GM12878 (cell line): Measurements from ENCODE around the gene NEO1. TPM values are rescaled to one million over a fixed set of nuclear protein-coding genes. Genes with fewer than 3 reads are reported as not detected.
A peak's percentile ranks its signal among the peaks of the same experiment; 100 is the strongest.

Source experiments
- ATAC-seq: fragments of 200-7000 bp; cut with Tn5 transposase; 3 replicates; pipeline ENCODE4 v1.9.1; 2020; ENCODE audit warnings: mild to moderate bottlenecking, moderate library complexity
- BruUV-seq: library from RNA; stranded (reverse); fragments of 400-500 nt; replicated peaks from 2 replicates; lab custom pipeline; 2021; lab: Mats Ljungman, UMichigan
- CTCF ChIA-PET: fragments of 300-600 bp; sonication (Branson Sonifier 250); formaldehyde crosslinking; extraction: SDS; loops from one replicate; lab custom pipeline; 2021; ENCODE audit warnings: inconsistent platforms; lab: Yijun Ruan, JAX
- POLR2A ChIA-PET: fragments of 350-600 bp; formaldehyde crosslinking; extraction: SDS; loops from one replicate; lab custom pipeline; 2021; ENCODE audit warnings: inconsistent platforms; lab: Charles Lee
- RAD21 ChIA-PET: fragments of 300-600 bp; sonication (Branson Sonifier 250); formaldehyde crosslinking; loops from one replicate; lab custom pipeline; 2023; ENCODE audit warnings: antibody characterized with exemption; ENCODE audit not compliant: unreplicated experiment; lab: Charles Lee
- SMC1A ChIA-PET: fragments of 300-600 bp; sonication (Branson Sonifier 250); formaldehyde crosslinking; loops from one replicate; lab custom pipeline; 2023; ENCODE audit not compliant: unreplicated experiment, uncharacterized antibody; lab: Charles Lee
- DNase-seq: peaks from one replicate; pipeline ENCODE4 v3.0.0-alpha.2; 2011; ENCODE audit warnings: low read depth, low spot score
- FAIRE-seq: peaks from 3 replicates; lab custom pipeline; 2011; peaks lifted over from hg19 to GRCh38; lab: Jason Lieb, UNC
- H2AFZ ChIP-seq: 2 replicates; pipeline ENCODE4 v1.6.0; 2011; ENCODE audit warnings: low read depth, low read length, control low read depth; ENCODE audit not compliant: control insufficient read depth
- H3K27ac ChIP-seq: 2 replicates; pipeline ENCODE4 v1.5.1; 2011; ENCODE audit warnings: control low read depth; ENCODE audit not compliant: control insufficient read depth, insufficient read depth
- H3K27me3 ChIP-seq, 2 experiments: replicated peaks in 1 of 2; 2 replicates each; pipeline versions ENCODE4 v1.6.0 to v1.6.1; 2011; ENCODE audit warnings: low read length in 1 of 2; ENCODE audit not compliant: control insufficient read depth in 2 of 2, insufficient read depth in 2 of 2
- H3K36me3 ChIP-seq, 2 experiments: 2 replicates each; pipeline ENCODE4 v1.5.1; 2011; ENCODE audit warnings: low read length in 1 of 2; ENCODE audit not compliant: control insufficient read depth in 2 of 2, insufficient read depth in 2 of 2
- H3K4me1 ChIP-seq: 2 replicates; pipeline ENCODE4 v1.6.1; 2011; ENCODE audit warnings: mild to moderate bottlenecking, low read length, moderate library complexity, mixed read lengths; ENCODE audit not compliant: control insufficient read depth, insufficient read depth
- H3K4me2 ChIP-seq: 2 replicates; pipeline ENCODE4 v1.6.0; 2011; ENCODE audit warnings: control low read depth; ENCODE audit not compliant: control insufficient read depth, insufficient read depth
- H3K4me3 ChIP-seq: fragments of 200-600 bp; sonication (generic); 2 replicates; pipeline ENCODE4 v1.5.1; 2016
- H3K79me2 ChIP-seq: 2 replicates; pipeline ENCODE4 v1.6.0; 2011; ENCODE audit warnings: low read length; ENCODE audit not compliant: control insufficient read depth, insufficient read depth
- H3K9ac ChIP-seq: 2 replicates; pipeline ENCODE4 v1.8.0; 2011; ENCODE audit warnings: low read length, control low read depth, mixed read lengths; ENCODE audit not compliant: control insufficient read depth, insufficient read depth
- H3K9me3 ChIP-seq: replicated peaks from 3 replicates; pipeline ENCODE4 v1.5.1; 2011; ENCODE audit warnings: mild to moderate bottlenecking, low read length; ENCODE audit not compliant: control insufficient read depth, insufficient read depth
- H4K20me1 ChIP-seq: 2 replicates; pipeline ENCODE4 v1.6.0; 2011; ENCODE audit not compliant: control insufficient read depth, insufficient read depth
- BCL11A ChIP-seq: IDR thresholded peaks from 2 replicates; pipeline ENCODE4 v1.6.1; 2011; ENCODE audit warnings: low read depth, low read length
- CBFB ChIP-seq: IDR thresholded peaks from 2 replicates; pipeline ENCODE4 v1.6.1; 2016; ENCODE audit warnings: antibody characterized with exemption, low read depth
- CEBPB ChIP-seq, 2 experiments: fragments of 150-350 bp in 1 of 2; IDR thresholded peaks; 2 replicates each; pipeline ENCODE4 v1.6.1; 2012 to 2014; ENCODE audit warnings: low read depth in 2 of 2, low read length in 2 of 2, borderline replicate concordance in 1 of 2, inconsistent platforms in 1 of 2
- CEBPZ ChIP-seq: fragments of 150-350 bp; IDR thresholded peaks from 2 replicates; pipeline ENCODE4 v1.6.1; 2016; ENCODE audit warnings: low read depth, low read length
- CTCF ChIP-seq, 3 experiments: IDR thresholded peaks in 2 of 3; conservative IDR thresholded peaks in 1 of 3; 2 replicates each; pipeline ENCODE4 v1.5.1; 2011; ENCODE audit warnings: low read depth in 3 of 3, low read length in 3 of 3, mild to moderate bottlenecking in 3 of 3, control low read depth in 2 of 3, moderate library complexity in 2 of 3, inconsistent platforms in 1 of 3, mixed read lengths in 1 of 3; ENCODE audit not compliant: control insufficient read depth in 2 of 3, insufficient read depth in 1 of 3; ENCODE audit errors: extremely low read depth in 1 of 3
- MEF2B ChIP-seq: fragments of 450-650 bp; IDR thresholded peaks from 2 replicates; pipeline ENCODE4 v1.6.1; 2018; ENCODE audit warnings: mild to moderate bottlenecking, moderate library complexity; ENCODE audit not compliant: partially characterized antibody, poor library complexity, severe bottlenecking
- MYB ChIP-seq: fragments of 150-350 bp; IDR thresholded peaks from 2 replicates; pipeline ENCODE4 v1.6.1; 2014; ENCODE audit warnings: mild to moderate bottlenecking, low read depth, low read length, borderline replicate concordance
- NFIC ChIP-seq: IDR thresholded peaks from 2 replicates; pipeline ENCODE4 v1.6.1; 2012; ENCODE audit warnings: low read depth, mild to moderate bottlenecking, inconsistent platforms, low read length, moderate library complexity
- NFXL1 ChIP-seq: fragments of 450-650 bp; IDR thresholded peaks from 2 replicates; pipeline ENCODE4 v1.6.1; 2017; ENCODE audit warnings: antibody characterized with exemption, mild to moderate bottlenecking, borderline replicate concordance
- NFYA ChIP-seq: IDR thresholded peaks from 2 replicates; pipeline ENCODE4 v1.6.1; 2011; ENCODE audit warnings: low read depth, mild to moderate bottlenecking, low read length, improper control_type of control experiment, borderline replicate concordance
- POLR2AphosphoS2 ChIP-seq: IDR thresholded peaks from 2 replicates; pipeline ENCODE4 v1.6.1; 2011; ENCODE audit warnings: low read depth, mild to moderate bottlenecking, low read length, improper control_type of control experiment, moderate library complexity
- POLR2AphosphoS5 ChIP-seq: IDR thresholded peaks from 2 replicates; pipeline ENCODE4 v1.6.1; 2011; ENCODE audit warnings: mild to moderate bottlenecking, low read length, inconsistent platforms
- RBBP5 ChIP-seq: fragments of 200-600 bp; sonication (generic); conservative IDR thresholded peaks from 2 replicates; pipeline ENCODE4 v1.6.1; 2016
- RFX5 ChIP-seq: IDR thresholded peaks from 2 replicates; pipeline ENCODE4 v1.6.1; 2011; ENCODE audit warnings: low read depth, low read length, improper control_type of control experiment
- SMAD5 ChIP-seq: IDR thresholded peaks from 2 replicates; pipeline ENCODE4 v1.6.1; 2016; ENCODE audit warnings: antibody characterized with exemption, low read depth
- TCF3 ChIP-seq: IDR thresholded peaks from 2 replicates; pipeline ENCODE4 v1.6.1; 2012; ENCODE audit warnings: low read depth, mild to moderate bottlenecking, low read length, borderline replicate concordance; ENCODE audit not compliant: insufficient read depth
- ZNF24 ChIP-seq: fragments of 450-650 bp; IDR thresholded peaks from 2 replicates; pipeline ENCODE4 v1.6.1; 2017; ENCODE audit warnings: antibody characterized with exemption, mild to moderate bottlenecking
- ZNF274 ChIP-seq: IDR thresholded peaks from one replicate; pipeline ENCODE4 v1.8.0; 2011; ENCODE audit not compliant: insufficient read length, insufficient read depth
- ZNF384 ChIP-seq: IDR thresholded peaks from 2 replicates; pipeline ENCODE4 v1.6.1; 2012; ENCODE audit warnings: low read depth, mild to moderate bottlenecking, low read length, improper control_type of control experiment, borderline replicate concordance
- WGBS: methylation state at CpG from one replicate; pipeline ENCODE4 v1.1.6; 2016; ENCODE audit warnings: low lambda C conversion rate; ENCODE audit not compliant: insufficient replicate concordance, insufficient coverage; ENCODE audit errors: missing lambda C conversion rate; 5-methylcytosine and 5-hydroxymethylcytosine counted together
- in situ Hi-C: fragments of 300-500 bp; cut with MboI; formaldehyde crosslinking; loops from 9 replicates; pipeline ENCODE4 v1.14.3; 2018; ENCODE audit warnings: mixed read lengths
- intact Hi-C: fragments of 100-400 bp; cut with micrococcal nuclease; formaldehyde crosslinking; loops from one replicate; pipeline ENCODE4 v1.14.2; 2022; ENCODE audit not compliant: unreplicated experiment
- polyA plus RNA-seq, 11 experiments: library from polyadenylated mRNA; depleted of rRNA in 4 of 11; unstranded in 6 of 11; stranded (reverse) in 5 of 11; fragments of >200 nt; fragmentation: Nextera tagmentation in 4 of 11; fragmentation: Illumina TruSeq in 1 of 11; extraction: Ambion mirVana in 4 of 11; extraction: Trizol in 1 of 11; gene quantifications; 1 replicate in 1 of 11; 2 replicates in 10 of 11; pipeline versions ENCODE4 v1.2.1 to v1.2.3, GENCODE V29; 2011 to 2016; ENCODE audit warnings: inconsistent platforms in 2 of 11, missing spikeins in 2 of 11, low read depth in 1 of 11
- total RNA-seq, 4 experiments: library from RNA; depleted of rRNA in 3 of 4; stranded (reverse); fragments of >200 nt in 3 of 4; fragmentation: Illumina TruSeq in 1 of 4; extraction: Trizol in 1 of 4; gene quantifications; 2 replicates each; pipeline versions ENCODE4 v1.2.1 to v1.2.3, GENCODE V29; 2013 to 2021

Gene NEO1
- total and polyA plus RNA-seq, 10 of the 15 experiments (the other 5 are each of a cell fraction or from before 2014, with no cell fraction given) = 0.03 to 2.0 (median 0.32) TPM

GRCh38 chr15:73081321-73081958 lies 29.2 kb downstream of the NEO1 start (continued):
- peak; percentile 33 to 54 (median 38); a peak in 5 of 6 replicates for TF ChIP-seq CTCF (IDR thresholded peaks at IDR 0.05 in 2 of 3, conservative IDR thresholded peaks at IDR 0.05 in 1 of 3; ENCODE audit: control insufficient read depth in 2 of 3, extremely low read depth in 1 of 3, insufficient read depth in 1 of 3, low read depth in 3 of 3, low read length in 3 of 3)
- no peak for TF ChIP-seq CBFB
- TF ChIP-seq MYB = no peak
- TF ChIP-seq RFX5 = no peak
- TF ChIP-seq ZNF384 = peak; percentile 77
- no peak for TF ChIP-seq RBBP5
- TF ChIP-seq SMAD5 = no peak
- no peak for TF ChIP-seq ZNF274

- intact Hi-C loops = no loop called here
- ChIA-PET RAD21 (interaction anchor here (2.9 kb wide), 1 partner anchor 360 kb away, joined by 19 read pairs; no protein-coding TSS in a partner anchor), SMC1A (interaction anchor here (0.6 to 3.9 kb wide), 4 partner anchors 14 to 375 kb away, joined by 3 to 28 read pairs (median 4); no protein-coding TSS in a partner anchor), POLR2A (no interaction called here), CTCF (interaction anchor here (0.7 to 3.9 kb wide), 10 partner anchors 15 to 484 kb away, joined by 3 to 45 read pairs (median 4); no protein-coding TSS in a partner anchor)
- no peaks in the 10 kb centered on the region for H3K9me3 ChIP-seq
- H3K9ac ChIP-seq = no peak overlapping the region
- no peak overlapping the region for H3K4me2 ChIP-seq
- DNase-seq (no peak), FAIRE-seq (no peak), ATAC-seq (no peak)
- H3K79me2 ChIP-seq = no peaks in the 10 kb centered on the region
- H3K27me3 ChIP-seq = no peaks in the 10 kb centered on the region
- no TSS peak for BruUV-seq
- H4K20me1 ChIP-seq = no peaks in the 10 kb centered on the region
- no peak for TF ChIP-seq CEBPB (IDR thresholded peaks at IDR 0.05; ENCODE audit: borderline replicate concordance in 1 of 2, low read depth in 2 of 2, low read length in 2 of 2)
- no peak for TF ChIP-seq CEBPZ
- no peak for TF ChIP-seq NFXL1
- no peak for TF ChIP-seq TCF3
- no peak for TF ChIP-seq POLR2AphosphoS2
- no peak for TF ChIP-seq NFYA
- no peak for TF ChIP-seq POLR2AphosphoS5
- no peak for TF ChIP-seq BCL11A
- TF ChIP-seq ZNF24 = no peak
- no peak for TF ChIP-seq NFIC
- no peak for TF ChIP-seq MEF2B
- no peaks in the 10 kb centered on the region for H3K4me1 ChIP-seq
- in situ Hi-C loops = loop anchor here (5.0 kb wide), 2 partner anchors 296 to 356 kb away; no protein-coding TSS in a partner anchor
- no peak overlapping the region for H3K4me3 ChIP-seq
- 44% methylated on average over 2 of the region's 2 CpGs for WGBS
- no peaks in the 10 kb centered on the region for H3K36me3 ChIP-seq
- no peak overlapping the region for H3K27ac ChIP-seq
- H2AFZ ChIP-seq = no peak overlapping the region; the same call in 1 of the 2 replicates
These were observed 30.5 kb downstream of the NEO1 start for GRCh38 chr15:73082812-73083211.
